Measurements from ENCODE around the gene ZEB1. TPM values are rescaled to one million over a fixed set of nuclear protein-coding genes. Genes with fewer than 3 reads are reported as not detected.
"Not testable (repeated sequence)": the region's sequence is repeated elsewhere in the genome, so short reads cannot be mapped to it uniquely, and the experiment has no call there.

ZEB1 gene
- total RNA-seq, 1 donor from 2014 or later: 149 TPM

- no peak for DNase-seq (ENCODE audit: low spot score)
- intact Hi-C loops (cut with DNase I): loop anchor here (10.0 kb wide), 1 partner anchor 248 kb away; no protein-coding TSS in a partner anchor
Observed at GRCh38 chr10:31526681-31527080, 207.7 kb downstream of the ZEB1 start.

GRCh38 chr10:31528831-31529230, 209.8 kb downstream of the ZEB1 start:
- intact Hi-C loops (cut with DNase I): loop anchor here (10.0 kb wide), 1 partner anchor 246 kb away; no protein-coding TSS in a partner anchor
- DNase-seq (ENCODE audit: low spot score): no peak

GRCh38 chr10:31536302-31536701, 217.3 kb downstream of the ZEB1 start:
- DNase-seq (ENCODE audit: low spot score): no peak
- intact Hi-C loops (cut with DNase I): no loop called here

- no peak for DNase-seq (ENCODE audit: low spot score)
- intact Hi-C loops (cut with DNase I): no loop called here
Observed at GRCh38 chr10:31549896-31550295, 230.9 kb downstream of the ZEB1 start.

GRCh38 chr10:31554556-31554955, 235.5 kb downstream of the ZEB1 start:
- intact Hi-C loops (cut with DNase I): no loop called here
- no peak for DNase-seq (ENCODE audit: low spot score)

GRCh38 chr10:31557854-31558253, 238.8 kb downstream of the ZEB1 start:
- intact Hi-C loops (cut with DNase I): no loop called here
- DNase-seq (ENCODE audit: low spot score): no peak

GRCh38 chr10:31568252-31568861, 249.3 kb downstream of the ZEB1 start:
- intact Hi-C loops (cut with DNase I); DNase-seq (ENCODE audit: low spot score): not testable (repeated sequence)

- DNase-seq (ENCODE audit: low spot score): no peak
- intact Hi-C loops (cut with DNase I): no loop called here
Observed at GRCh38 chr10:31574577-31574976, 255.6 kb downstream of the ZEB1 start.

GRCh38 chr10:31578181-31578852, 259.3 kb downstream of the ZEB1 start:
- DNase-seq (ENCODE audit: low spot score): no peak

GRCh38 chr10:31578951-31579350, 259.9 kb downstream of the ZEB1 start:
- intact Hi-C loops (cut with DNase I): no loop called here
- DNase-seq (ENCODE audit: low spot score): no peak

More at GRCh38 chr10:31578181-31578852, 259.3 kb downstream of the ZEB1 start:
- intact Hi-C loops (cut with DNase I): no loop called here
